Measurements from ENCODE around the gene TEX38. TPM values are rescaled to one million over a fixed set of nuclear protein-coding genes. Genes with fewer than 3 reads are reported as not detected.
"Not testable (repeated sequence)": the region's sequence is repeated elsewhere in the genome, so short reads cannot be mapped to it uniquely, and the experiment has no call there.

TEX38 gene
- total RNA-seq, 6 donors from 2014 or later = not detected

GRCh38 chr1:46653405-46653958 is 18.2 kb upstream of the TEX38 start:
- no peak for TF ChIP-seq EP300 (IDR thresholded peaks at IDR 0.05)
- TF ChIP-seq, protein P1, sequence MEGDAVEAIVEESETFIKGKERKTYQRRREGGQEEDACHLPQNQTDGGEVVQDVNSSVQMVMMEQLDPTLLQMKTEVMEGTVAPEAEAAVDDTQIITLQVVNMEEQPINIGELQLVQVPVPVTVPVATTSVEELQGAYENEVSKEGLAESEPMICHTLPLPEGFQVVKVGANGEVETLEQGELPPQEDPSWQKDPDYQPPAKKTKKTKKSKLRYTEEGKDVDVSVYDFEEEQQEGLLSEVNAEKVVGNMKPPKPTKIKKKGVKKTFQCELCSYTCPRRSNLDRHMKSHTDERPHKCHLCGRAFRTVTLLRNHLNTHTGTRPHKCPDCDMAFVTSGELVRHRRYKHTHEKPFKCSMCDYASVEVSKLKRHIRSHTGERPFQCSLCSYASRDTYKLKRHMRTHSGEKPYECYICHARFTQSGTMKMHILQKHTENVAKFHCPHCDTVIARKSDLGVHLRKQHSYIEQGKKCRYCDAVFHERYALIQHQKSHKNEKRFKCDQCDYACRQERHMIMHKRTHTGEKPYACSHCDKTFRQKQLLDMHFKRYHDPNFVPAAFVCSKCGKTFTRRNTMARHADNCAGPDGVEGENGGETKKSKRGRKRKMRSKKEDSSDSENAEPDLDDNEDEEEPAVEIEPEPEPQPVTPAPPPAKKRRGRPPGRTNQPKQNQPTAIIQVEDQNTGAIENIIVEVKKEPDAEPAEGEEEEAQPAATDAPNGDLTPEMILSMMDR (IDR thresholded peaks at IDR 0.05) = no peak
- H3K27ac ChIP-seq = no peak overlapping the region
- peaks cover 0 to 6% (median 0%) of the 10 kb centered on the region in 4 donors for H3K9me3 ChIP-seq
- ATAC-seq (ENCODE audit: low FRiP score in 2 of 2) = no peak
- H3K4me1 ChIP-seq = no peaks in the 10 kb centered on the region
- H3K4me3 ChIP-seq = no peak overlapping the region
- no peak for DNase-seq
- no peaks in the 10 kb centered on the region for H3K27me3 ChIP-seq
- H3K36me3 ChIP-seq = peaks cover 4 to 81% (median 26%) of the 10 kb centered on the region in 4 donors
- 75 to 87% methylated on average over 2 of the region's 2 CpGs for WGBS, 2 donors

GRCh38 chr1:46654012-46654411 is 17.6 kb upstream of the TEX38 start:
- TF ChIP-seq EP300 (IDR thresholded peaks at IDR 0.05) (no peak), POLR2AphosphoS5 (IDR thresholded peaks at IDR 0.05) (no peak), POLR2A (IDR thresholded peaks at IDR 0.05) (no peak)
- TF ChIP-seq, protein P1 (IDR thresholded peaks at IDR 0.05) = no peak
- no peak for DNase-seq
- Histone ChIP-seq H3K27me3 (no peaks in the 10 kb centered on the region), H3K4me1 (no peaks in the 10 kb centered on the region), H3K4me3 (no peak overlapping the region), H3K36me3 (peaks cover 4 to 80% (median 26%) of the 10 kb centered on the region in 4 donors), H3K27ac (no peak overlapping the region), H3K9me3 (peaks cover 0 to 6% (median 0%) of the 10 kb centered on the region in 4 donors)
- 95 to 100% methylated on average over 1 of the region's 1 CpG for WGBS, 2 donors
- no peak for ATAC-seq (ENCODE audit: low FRiP score in 2 of 2)

- DNase-seq; ATAC-seq (ENCODE audit: low FRiP score in 2 of 2); H3K9me3 ChIP-seq; H3K27ac ChIP-seq; H3K27me3 ChIP-seq; H3K4me1 ChIP-seq; H3K4me3 ChIP-seq: not testable (repeated sequence)
- H3K36me3 ChIP-seq = peaks cover 4 to 76% (median 21%) of the 10 kb centered on the region in 4 donors
- WGBS, 2 donors = 93 to 100% methylated on average over 2 of the region's 2 CpGs
These were observed 17.0 kb upstream of the TEX38 start for GRCh38 chr1:46654698-46655097.

DNA sequence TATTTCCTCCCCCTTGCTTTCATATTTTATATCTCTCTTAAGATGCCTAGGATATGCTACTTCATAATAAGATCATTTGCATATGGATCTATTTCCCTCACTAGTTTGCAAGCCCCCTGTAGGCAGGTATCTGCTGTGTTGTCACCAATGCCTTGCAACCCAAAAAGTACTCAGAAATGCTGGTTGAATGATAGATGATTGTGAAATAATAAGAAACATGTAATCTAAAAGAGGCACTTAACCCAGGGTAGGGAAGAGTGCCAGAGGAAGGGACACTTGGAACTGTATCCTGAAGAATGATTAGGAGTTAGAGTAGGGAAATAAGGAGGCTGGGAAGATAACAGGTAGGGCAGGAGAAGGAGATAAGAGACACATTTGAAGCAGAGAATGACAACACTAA is 15.8 kb upstream of the TEX38 start:
- Histone ChIP-seq H3K27me3 (no peaks in the 10 kb centered on the region), H3K4me3 (no peak overlapping the region), H3K36me3 (peaks cover 4 to 67% (median 16%) of the 10 kb centered on the region in 4 donors), H3K4me1 (no peaks in the 10 kb centered on the region), H3K9me3 (no peaks in the 10 kb centered on the region), H3K27ac (no peak overlapping the region)
- TF ChIP-seq, protein P1 (IDR thresholded peaks at IDR 0.05) = no peak
- TF ChIP-seq POLR2A (IDR thresholded peaks at IDR 0.05) (no peak), POLR2AphosphoS5 (IDR thresholded peaks at IDR 0.05) (no peak), EP300 (IDR thresholded peaks at IDR 0.05) (no peak)
- ATAC-seq (ENCODE audit: low FRiP score in 2 of 2) (no peak), DNase-seq (no peak)

- no peaks in the 10 kb centered on the region for H3K27me3 ChIP-seq
- no peak for TF ChIP-seq EP300 (IDR thresholded peaks at IDR 0.05)
- no peak for TF ChIP-seq POLR2A (IDR thresholded peaks at IDR 0.05)
- TF ChIP-seq, protein P1 (IDR thresholded peaks at IDR 0.05) = no peak
- no peak for TF ChIP-seq POLR2AphosphoS5 (IDR thresholded peaks at IDR 0.05)
- WGBS, 2 donors = 85 to 89% methylated on average over 2 of the region's 2 CpGs
- no peak overlapping the region for H3K27ac ChIP-seq
- H3K4me3 ChIP-seq = no peak overlapping the region
- H3K36me3 ChIP-seq = peaks cover 4 to 67% (median 16%) of the 10 kb centered on the region in 4 donors
- no peaks in the 10 kb centered on the region for H3K9me3 ChIP-seq
- no peaks in the 10 kb centered on the region for H3K4me1 ChIP-seq
- ATAC-seq (ENCODE audit: low FRiP score in 2 of 2) (no peak), DNase-seq (no peak)
These were observed 15.0 kb upstream of the TEX38 start for GRCh38 chr1:46656643-46657042.
